Measurements from ENCODE around the gene RCCD1. TPM values are rescaled to one million over a fixed set of nuclear protein-coding genes. Genes with fewer than 3 reads are reported as not detected.
A peak's percentile ranks its signal among the peaks of the same experiment; 100 is the strongest.

Gene RCCD1
- polyA plus RNA-seq, 12 donors: 9.9 to 24.5 (median 13.6) TPM; not detected in 1

DNA sequence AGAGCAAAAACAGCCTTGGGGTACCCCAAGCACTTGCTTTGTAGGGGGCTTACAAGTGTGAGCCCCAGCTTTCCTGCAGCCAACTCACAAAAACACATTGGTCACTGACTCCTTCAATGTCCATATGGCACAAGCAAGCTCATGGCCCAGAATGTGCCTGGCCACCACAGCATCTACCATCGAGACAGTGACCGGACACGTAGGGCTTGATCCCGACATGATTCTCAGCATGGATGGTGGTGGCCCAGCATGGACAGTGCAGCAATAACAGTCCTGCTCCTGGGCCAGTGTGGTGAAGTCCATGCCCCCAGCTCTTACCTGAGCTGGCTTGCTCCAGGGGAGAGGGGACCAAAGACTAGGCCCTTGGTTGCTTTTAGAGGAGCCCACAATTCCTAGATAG is 13.6 kb upstream of the RCCD1 start:
- no peak for DNase-seq

DNA sequence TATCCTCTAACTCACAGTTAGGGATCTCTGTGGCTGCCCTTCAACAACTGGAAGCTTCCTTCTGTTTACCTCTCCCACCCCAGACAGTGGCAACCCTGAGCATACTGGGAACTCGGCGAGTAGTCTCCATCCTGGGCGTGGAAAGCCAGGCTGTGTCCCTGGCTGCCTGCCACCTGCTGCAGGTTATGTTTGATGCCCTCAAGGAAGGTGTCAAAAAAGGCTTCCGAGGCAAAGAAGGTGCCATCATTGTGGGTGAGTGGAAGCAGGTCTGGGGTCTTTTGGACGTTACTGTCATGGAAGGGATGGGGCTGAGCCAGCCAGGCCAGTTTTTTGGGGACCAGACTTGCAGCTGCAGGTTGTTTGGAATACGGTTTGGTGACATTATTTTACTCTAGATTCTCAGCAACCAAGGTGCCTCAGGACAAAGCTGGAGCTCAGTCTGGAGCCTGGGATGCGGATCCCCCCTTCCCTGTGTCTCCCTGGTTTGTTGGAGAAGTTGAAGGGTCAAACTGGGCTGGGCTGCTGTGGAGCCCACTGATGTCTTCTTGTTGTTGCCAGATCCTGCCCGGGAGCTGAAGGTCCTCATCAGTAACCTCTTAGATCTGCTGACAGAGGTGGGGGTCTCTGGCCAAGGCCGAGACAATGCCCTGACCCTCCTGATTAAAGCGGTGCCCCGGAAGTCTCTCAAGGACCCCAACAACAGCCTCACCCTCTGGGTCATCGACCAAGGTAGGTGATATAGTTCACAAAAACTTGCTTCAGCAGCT is 12.1 kb upstream of the RCCD1 start:
- no peak for DNase-seq

DNA sequence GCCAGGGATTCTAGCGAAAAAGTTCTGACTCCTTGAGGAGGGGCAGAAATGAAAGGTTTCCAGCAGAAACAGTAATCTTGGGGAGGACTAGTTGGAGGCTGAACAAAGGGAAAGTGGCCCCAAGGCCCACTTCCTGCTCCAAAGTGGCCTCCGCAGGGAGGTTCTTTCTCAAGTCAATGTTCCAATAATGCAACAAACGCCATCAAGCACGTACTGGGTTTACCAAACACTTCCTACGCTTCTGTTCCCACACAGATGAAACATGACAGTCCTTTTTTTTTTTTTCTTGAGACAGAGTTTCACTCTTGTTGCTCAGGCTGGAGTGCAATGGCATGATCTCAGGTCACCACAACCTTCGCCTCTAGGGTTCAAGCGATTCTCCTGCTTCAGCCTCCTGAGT is 9.6 kb upstream of the RCCD1 start:
- DNase-seq: no peak

DNA sequence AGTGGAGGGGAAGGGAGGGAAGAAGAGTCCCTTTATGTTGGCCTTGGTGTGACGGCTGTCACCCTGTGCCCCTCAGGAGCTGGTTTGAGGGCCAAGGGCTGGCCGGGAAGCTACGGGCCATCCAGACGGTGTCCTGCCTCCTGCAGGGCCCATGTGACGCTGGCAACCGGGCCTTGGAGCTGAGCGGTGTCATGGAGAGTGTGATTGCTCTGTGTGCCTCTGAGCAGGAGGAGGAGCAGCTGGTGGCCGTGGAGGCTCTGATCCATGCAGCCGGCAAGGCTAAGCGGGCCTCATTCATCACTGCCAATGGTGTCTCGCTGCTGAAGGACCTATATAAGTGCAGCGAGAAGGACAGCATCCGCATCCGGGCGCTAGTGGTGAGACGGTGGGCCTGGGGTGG is 8.1 kb upstream of the RCCD1 start:
- DNase-seq: no peak

DNA sequence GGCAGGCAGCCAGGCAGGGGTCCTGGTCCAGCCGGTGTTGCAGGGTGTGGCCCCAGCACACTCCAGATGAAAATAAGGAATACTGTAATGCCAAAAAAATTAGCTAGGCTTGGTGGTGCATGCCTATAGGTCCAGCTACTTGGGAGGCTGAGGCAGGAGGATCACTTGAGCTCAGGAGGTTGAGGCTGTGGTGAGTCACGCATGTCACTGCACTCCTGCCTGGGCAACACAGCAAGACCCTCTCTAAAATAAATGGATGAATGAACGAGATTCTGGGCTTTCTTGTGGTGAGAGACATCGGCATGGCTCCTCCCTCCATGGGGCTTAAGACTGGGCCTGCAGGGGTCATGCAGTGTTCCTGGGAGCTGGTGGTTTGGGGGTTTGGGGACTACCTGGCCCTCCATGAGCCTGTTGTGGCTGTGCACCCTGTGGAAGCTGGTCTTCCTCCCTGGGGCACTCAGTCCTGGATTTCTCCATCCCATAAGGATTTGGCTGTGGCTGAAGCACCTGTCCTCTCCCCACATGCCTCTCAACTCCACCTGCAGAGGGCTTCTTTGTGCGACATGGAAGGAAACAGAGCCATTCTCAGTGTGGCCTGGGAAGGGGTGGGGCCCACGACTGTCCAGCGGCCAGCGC is 7.6 kb upstream of the RCCD1 start:
- no peak for DNase-seq

DNA sequence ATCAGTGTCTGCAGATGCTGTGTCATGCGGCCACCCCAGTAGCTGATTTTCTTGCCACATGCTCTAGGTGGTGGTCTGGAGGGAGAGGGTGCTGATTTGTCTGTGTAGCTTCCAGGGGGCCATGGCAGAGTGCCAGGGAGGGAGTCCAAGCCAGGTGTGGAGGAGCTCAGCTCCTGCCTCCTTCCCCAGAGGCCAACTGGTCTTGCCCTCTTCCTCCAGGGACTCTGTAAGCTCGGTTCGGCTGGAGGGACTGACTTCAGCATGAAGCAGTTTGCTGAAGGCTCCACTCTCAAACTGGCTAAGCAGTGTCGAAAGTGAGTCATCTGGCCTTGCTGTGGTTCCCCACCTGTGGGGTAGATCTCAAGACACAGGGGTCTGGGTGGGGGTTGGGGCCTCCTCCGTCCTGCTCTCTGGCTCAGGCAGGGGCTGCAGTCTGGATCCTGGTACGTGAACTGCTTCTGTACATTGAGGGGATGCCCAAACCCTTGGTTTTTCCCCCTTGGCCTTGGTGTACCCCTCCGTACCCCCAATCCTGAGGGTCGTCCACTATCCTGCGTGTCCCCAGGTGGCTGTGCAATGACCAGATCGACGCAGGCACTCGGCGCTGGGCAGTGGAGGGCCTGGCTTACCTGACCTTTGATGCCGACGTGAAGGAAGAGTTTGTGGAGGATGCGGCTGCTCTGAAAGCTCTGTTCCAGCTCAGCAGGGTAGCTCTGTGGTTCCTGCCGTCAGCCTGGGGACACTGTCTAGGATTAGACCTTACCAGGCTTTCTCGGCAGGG is 6.9 kb upstream of the RCCD1 start:
- no peak for DNase-seq

DNA sequence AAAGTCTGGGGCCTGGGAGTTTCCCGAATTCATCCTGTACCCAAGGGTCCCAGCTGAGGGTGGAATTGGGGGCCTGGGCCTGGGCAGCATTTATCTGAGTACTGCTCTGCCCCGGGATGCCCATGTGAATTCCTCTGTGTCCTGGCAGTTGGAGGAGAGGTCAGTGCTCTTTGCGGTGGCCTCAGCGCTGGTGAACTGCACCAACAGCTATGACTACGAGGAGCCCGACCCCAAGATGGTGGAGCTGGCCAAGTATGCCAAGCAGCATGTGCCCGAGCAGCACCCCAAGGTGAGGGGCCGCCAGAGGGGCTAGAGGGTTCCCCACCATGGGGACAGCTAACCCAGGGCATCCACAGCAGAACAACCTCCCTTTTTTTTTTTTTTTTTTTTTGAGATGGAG is 6.2 kb upstream of the RCCD1 start:
- no peak for DNase-seq

DNA sequence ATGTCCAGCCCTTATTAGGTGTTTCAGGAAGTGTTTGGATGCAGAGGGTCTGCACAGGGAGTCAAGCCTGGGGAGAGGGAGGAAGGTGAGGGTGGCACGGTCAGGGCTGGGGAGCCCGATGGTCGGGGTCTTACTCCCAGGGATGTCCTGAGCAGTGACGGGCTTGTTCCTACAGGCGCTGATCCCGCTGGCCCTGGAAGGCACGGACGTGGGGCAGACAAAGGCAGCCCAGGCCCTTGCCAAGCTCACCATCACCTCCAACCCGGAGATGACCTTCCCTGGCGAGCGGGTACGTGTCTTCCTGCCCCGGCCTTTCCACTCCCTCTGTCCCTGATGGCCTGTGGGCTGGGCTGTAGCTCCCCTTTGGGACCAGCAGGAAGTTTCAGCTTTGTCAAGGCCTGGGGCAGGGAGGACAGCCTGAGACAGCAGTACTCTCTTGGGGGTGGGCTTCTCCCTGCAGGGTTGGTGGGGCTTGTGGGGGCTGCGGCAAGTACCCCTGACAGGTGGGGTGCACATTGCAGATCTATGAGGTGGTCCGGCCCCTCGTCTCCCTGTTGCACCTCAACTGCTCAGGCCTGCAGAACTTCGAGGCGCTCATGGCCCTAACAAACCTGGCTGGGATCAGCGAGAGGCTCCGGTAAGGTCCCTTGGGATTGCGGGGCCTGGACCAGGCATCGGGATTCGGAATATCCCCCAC is 4.6 kb upstream of the RCCD1 start:
- DNase-seq: no peak

DNA sequence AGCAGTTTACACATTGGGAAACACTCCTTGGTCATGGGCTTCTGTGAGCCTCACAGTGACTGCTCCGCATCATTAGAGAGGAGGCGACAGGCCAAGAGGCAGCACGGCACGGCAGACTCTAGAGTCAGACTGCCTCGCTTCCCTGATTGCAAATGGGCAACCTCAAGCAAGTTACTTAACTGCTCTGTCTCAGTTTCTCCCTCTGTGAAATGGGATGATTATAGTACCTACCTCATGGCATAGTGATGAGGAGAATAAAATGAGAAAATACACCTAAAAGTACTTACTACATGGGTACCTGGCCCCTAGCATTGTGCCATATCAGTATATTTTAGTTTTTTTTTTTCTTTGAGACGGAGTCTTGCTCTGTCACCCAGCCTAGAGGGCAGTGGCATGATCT is 4.0 kb upstream of the RCCD1 start:
- no peak for DNase-seq

DNA sequence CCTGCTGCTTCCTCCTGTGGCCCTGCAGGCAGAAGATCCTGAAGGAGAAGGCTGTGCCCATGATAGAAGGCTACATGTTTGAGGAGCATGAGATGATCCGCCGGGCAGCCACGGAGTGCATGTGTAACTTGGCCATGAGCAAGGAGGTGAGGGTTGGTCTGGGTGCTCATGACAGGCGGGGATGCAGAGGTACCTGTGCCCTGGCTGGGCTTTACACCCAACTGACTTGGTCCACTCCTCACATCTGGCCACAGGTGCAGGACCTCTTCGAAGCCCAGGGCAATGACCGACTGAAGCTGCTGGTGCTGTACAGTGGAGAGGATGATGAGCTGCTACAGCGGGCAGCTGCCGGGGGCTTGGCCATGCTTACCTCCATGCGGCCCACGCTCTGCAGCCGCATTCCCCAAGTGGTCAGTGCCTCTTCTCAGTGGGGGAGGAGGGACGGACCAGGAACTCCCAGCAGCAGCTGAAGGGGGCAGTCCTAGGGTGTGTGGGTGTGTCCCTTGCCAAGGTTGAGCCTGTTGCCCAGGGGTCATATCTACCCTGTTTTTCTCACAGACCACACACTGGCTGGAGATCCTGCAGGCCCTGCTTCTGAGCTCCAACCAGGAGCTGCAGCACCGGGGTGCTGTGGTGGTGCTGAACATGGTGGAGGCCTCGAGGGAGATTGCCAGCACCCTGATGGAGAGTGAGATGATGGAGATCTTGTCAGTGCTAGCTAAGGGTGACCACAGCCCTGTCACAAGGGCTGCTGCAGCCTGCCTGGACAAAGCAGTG is 1.6 kb upstream of the RCCD1 start:
- DNase-seq: no peak

DNA sequence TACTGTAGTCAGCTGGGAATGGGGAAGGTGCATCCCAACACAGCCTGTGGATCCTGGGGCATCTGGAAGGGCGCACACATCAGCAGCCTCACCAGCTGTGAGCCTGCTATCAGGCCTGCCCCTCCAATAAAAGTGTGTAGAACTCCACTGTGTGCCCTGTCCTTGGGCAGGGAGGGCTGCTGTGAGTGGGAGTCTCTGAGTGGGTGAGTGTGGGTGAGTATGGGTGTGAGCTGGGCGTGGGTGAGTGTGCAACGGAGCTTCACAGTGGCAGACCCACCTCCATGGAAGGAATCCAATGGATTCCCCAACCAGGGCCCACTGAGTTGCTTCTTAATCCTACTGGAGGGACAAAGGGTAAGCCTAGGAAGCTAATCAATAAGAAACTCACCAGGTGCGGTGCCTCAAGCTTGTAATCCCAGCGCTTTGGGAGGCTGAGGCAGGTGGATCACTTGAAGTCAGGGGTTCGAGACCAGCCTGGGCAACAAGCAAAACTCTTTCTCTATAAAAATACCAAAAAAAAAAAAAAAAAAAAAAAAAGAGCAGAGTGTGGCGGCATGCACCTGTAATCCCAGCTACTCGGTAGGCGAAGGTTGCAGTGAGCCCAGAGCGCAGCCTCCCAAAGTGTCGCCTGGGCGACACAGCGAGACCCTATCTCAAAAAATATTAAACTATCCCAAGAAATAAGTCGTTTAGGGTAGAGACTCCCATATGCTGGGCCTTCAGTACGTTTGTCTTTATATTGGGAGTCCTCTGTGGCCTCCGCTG is 555 bp upstream of the RCCD1 start:
- DNase-seq: no peak

DNA sequence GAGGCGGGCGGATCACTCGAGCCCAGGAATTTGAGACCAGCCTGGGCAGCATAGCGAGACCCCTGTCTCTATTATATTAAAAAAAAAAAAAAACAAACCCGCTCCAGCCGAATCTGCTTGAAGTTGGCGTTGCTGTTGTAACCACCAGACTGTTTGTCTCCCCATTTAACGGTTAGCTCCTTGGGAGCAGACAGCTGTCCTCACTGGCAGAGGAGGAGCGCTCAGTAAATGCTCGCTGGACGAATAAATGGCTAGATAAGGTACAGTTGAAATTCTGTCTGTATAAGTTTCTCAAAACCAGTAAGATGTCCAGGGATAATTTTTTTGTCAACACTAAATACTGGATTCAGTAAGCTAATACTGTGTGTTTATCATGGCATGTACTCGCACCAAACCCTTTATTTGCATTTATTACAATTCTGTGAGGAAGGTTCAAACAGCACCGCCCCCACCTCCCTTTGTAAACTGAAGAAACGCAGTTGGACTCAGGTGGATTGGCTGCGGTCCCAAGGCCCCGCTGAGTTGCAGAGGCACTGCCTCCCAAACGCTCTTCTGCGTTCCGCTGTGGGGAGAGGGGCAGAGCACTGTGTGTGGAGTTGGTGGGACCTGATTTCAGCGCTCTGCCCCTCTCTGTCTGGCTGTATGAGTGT is 1.1 kb downstream of the RCCD1 start:
- no peak for DNase-seq

DNA sequence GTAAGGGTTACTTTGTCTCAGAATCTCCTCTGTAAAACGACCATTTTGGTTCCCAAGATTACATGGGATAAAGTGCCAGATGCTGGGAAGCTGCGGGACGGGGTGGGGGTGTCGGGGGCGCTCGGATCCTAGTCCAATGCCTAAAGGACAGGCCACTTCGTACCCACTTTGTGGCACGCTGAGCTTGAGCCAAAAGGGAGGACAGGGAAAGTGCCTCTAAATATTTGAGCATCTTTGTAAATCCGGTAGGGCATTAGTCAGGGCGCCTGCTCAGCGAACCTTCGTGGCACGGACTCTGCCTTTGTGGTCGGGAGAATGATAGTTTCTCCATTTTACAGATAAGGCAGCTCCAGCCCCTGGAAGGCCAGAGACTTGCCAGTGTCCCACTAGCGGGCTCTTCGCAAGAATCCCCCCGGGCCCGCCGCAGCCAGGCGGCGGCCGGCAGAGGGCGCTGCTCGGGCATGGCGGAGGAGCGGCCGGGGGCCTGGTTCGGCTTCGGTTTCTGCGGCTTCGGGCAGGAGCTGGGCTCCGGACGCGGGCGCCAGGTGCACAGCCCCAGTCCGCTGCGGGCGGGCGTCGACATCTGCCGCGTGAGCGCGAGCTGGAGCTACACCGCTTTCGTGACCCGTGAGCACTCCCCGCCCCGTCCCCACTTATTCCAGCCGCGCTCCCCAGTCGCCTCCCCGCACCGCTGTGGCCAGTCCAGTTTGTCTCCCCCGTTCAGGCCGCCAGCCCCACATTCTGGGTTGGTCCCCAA is 1.8 kb downstream of the RCCD1 start:
- DNase-seq: peak; percentile 80

DNA sequence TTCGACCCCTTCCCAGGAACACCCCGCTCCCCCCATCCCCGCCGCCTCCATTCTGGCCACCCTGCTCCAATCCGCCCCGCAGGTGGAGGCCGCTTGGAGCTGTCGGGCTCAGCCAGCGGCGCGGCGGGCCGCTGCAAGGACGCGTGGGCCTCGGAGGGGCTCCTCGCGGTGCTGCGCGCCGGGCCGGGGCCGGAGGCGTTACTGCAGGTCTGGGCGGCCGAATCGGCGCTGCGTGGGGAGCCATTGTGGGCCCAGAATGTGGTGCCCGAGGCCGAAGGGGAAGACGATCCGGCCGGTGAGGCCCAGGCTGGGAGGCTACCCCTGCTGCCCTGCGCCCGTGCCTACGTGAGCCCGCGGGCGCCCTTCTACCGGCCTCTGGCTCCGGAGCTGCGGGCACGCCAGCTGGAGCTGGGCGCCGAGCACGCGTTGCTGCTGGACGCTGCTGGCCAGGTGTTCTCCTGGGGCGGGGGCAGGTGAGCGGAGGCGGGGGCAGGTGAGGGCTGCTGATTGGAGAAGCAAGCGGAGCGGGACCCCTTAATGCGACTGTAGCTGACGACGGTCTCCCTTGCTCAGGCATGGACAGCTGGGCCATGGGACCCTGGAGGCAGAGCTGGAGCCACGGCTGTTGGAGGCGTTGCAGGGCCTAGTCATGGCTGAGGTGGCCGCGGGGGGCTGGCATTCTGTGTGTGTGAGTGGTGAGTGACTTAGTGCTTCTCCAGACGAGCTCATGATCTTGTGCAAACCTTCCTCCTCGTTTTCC is 2.5 kb downstream of the RCCD1 start:
- no peak for DNase-seq

DNA sequence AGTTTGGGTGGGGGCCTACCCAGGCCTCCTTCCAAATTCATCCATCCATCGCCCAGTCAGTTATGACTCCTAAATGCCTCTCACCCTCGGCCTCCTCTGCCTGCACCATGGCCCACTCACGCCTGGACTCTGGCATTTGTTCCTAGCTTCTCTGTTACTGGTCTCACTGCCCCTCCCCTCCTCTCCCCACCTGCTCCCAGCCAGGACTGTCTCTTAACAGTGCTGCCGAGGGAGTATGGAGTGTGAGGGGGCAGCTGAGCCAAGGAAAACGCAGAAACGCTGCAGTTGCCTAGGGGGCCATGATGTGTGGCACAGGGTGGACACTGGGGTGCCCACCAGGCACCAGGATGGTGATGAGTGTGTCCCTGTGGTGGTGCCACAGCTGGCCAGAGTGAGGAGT is 3.1 kb downstream of the RCCD1 start:
- DNase-seq: no peak

DNA sequence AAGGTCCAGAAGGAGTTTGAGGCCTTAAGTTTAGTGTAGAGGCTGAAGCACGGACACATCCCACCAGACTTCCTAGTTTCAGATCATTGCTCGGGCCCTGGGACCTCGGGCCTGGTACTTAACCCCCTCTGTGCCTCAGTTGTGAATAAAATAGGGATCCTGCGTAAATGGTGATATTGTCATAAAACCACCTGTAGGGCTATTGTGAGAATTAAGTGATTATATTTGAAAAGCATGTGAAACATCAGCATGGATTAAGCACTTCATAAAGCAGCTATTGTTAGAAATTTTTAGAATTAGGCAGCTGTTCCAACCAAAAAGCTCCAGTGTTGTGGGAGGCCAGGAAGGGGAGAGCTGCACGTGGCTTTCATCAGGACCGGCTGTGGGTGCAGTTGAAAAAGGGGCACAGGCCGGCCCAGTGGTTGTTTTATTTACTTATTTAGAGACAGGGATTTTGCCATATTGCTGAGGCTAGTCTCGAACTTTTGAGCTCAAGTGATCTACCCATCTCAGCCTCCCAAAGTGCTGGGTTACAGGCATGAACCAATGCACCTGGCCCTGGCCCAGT is 4.4 kb downstream of the RCCD1 start:
- DNase-seq: no peak

DNA sequence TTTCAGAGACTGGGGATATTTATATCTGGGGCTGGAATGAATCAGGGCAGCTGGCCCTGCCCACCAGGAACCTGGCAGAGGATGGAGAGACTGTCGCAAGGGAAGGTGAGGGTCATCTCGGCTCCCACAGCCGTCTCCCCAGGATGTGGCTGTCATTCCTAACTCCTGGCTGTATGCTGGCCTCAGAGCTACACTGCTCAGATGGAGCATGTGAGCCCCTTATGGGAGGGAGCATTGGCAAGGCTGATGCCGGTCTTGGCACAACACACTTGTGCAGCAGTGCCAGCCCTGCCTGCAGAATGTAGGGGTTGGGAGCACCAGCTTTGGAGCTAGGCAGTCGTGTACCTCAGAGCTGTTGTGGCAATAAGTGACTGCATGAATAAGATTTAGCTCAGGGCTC is 5.2 kb downstream of the RCCD1 start:
- peak; percentile 51 for DNase-seq
